NCI-H2227 treated with DMSO at 0.1 percent for 48 hours (cell line): ENCODE measurements around the gene CACTIN.
"Not testable (repeated sequence)": the region's sequence is repeated elsewhere in the genome, so short reads cannot be mapped to it uniquely, and the experiment has no call there.

ENCODE experiments used
- DNase-seq: peaks from one replicate; lab custom pipeline; 2025; lab: John Stamatoyannopoulos, UW

CACTIN gene

GRCh38 chr19:3626473-3627350 is at the start of gene CACTIN:
CACTIN (minus strand) TSS chr19:3626790; CDS start chr19:3626762, 28 bp downstream.
- DNase-seq = peak; percentile 93

- no peak for DNase-seq
Observed at GRCh38 chr19:3674784-3675543, 48.4 kb upstream of the CACTIN start.

GRCh38 chr19:3673506-3674439 is 47.2 kb upstream of the CACTIN start:
- no peak for DNase-seq

- no peak for DNase-seq
Observed at GRCh38 chr19:3672993-3673392, 46.4 kb upstream of the CACTIN start.

GRCh38 chr19:3672575-3672948 is 46.0 kb upstream of the CACTIN start:
- no peak for DNase-seq

GRCh38 chr19:3671680-3672574 is 45.3 kb upstream of the CACTIN start:
- DNase-seq = no peak

GRCh38 chr19:3670796-3671679 is 44.4 kb upstream of the CACTIN start:
- no peak for DNase-seq

GRCh38 chr19:3669947-3670795 is 43.6 kb upstream of the CACTIN start:
- no peak for DNase-seq

- DNase-seq = no peak
Observed at GRCh38 chr19:3669082-3669946, 42.7 kb upstream of the CACTIN start.

GRCh38 chr19:3668331-3669081 is 41.9 kb upstream of the CACTIN start:
- no peak for DNase-seq

- DNase-seq = no peak
Observed at GRCh38 chr19:3667766-3668165, 41.2 kb upstream of the CACTIN start.

- DNase-seq = no peak
Observed at GRCh38 chr19:3667037-3667638, 40.5 kb upstream of the CACTIN start.

- DNase-seq = not testable (repeated sequence)
Observed at GRCh38 chr19:3666545-3666856, 39.9 kb upstream of the CACTIN start.

GRCh38 chr19:3665681-3666544 is 39.3 kb upstream of the CACTIN start:
- DNase-seq = no peak

GRCh38 chr19:3664879-3665642 is 38.5 kb upstream of the CACTIN start:
- DNase-seq = no peak
